Fibroblast of skin of left quadriceps (primary cell): ENCODE measurements around the gene BTNL3.
"Not testable (repeated sequence)": the region's sequence is repeated elsewhere in the genome, so short reads cannot be mapped to it uniquely, and the experiment has no call there.

Experiments
- DNase-seq, 2 experiments: peaks; one replicate each; pipeline ENCODE4 v3.0.0-alpha.2; 2013; ENCODE audit warnings: low read depth in 2 of 2

BTNL3 gene

GRCh38 chr5:180988592-180988991, at the start of gene BTNL3:
BTNL3 (plus strand) TSS chr5:180988846; CDS start chr5:180989029, 183 bp downstream.
- no peak for DNase-seq

GRCh38 chr5:180950291-180950949, 38.2 kb upstream of the BTNL3 start:
- DNase-seq = no peak

- DNase-seq = no peak
Measured at GRCh38 chr5:180959661-180960060, 29.0 kb upstream of the BTNL3 start.

- no peak for DNase-seq
Measured at GRCh38 chr5:180960209-180960608, 28.4 kb upstream of the BTNL3 start.

- DNase-seq = no peak
Measured at GRCh38 chr5:180969406-180969805, 19.2 kb upstream of the BTNL3 start.

GRCh38 chr5:180970336-180970735, 18.3 kb upstream of the BTNL3 start:
- DNase-seq = no peak

- DNase-seq = no peak
Measured at GRCh38 chr5:180970875-180971274, 17.8 kb upstream of the BTNL3 start.

- no peak for DNase-seq
Measured at GRCh38 chr5:180974612-180975315, 13.9 kb upstream of the BTNL3 start.

GRCh38 chr5:180975338-180975737, 13.3 kb upstream of the BTNL3 start:
- no peak for DNase-seq

GRCh38 chr5:180976518-180976917, 12.1 kb upstream of the BTNL3 start:
- no peak for DNase-seq

- DNase-seq = no peak
Measured at GRCh38 chr5:180977852-180978251, 10.8 kb upstream of the BTNL3 start.

GRCh38 chr5:180982008-180982741, 6.5 kb upstream of the BTNL3 start:
- no peak for DNase-seq

- DNase-seq = no peak
Measured at GRCh38 chr5:180988016-180988415, 630 bp upstream of the BTNL3 start.

GRCh38 chr5:180990086-180990881, 1.6 kb downstream of the BTNL3 start:
- no peak for DNase-seq

- no peak for DNase-seq
Measured at GRCh38 chr5:180990882-180991242, 2.2 kb downstream of the BTNL3 start.

GRCh38 chr5:181001947-181002346, 13.3 kb downstream of the BTNL3 start:
- no peak for DNase-seq

- DNase-seq = no peak
Measured at GRCh38 chr5:181005791-181006190, 17.1 kb downstream of the BTNL3 start.

GRCh38 chr5:181008136-181008535, 19.5 kb downstream of the BTNL3 start:
- DNase-seq = no peak

GRCh38 chr5:181010018-181010417, 21.4 kb downstream of the BTNL3 start:
- DNase-seq = not testable (repeated sequence)

- DNase-seq = not testable (repeated sequence)
Measured at GRCh38 chr5:181014654-181015053, 26.0 kb downstream of the BTNL3 start.

- not testable (repeated sequence) for DNase-seq
Measured at GRCh38 chr5:181017448-181017847, 28.8 kb downstream of the BTNL3 start.

- no peak for DNase-seq
Measured at GRCh38 chr5:181020688-181021087, 32.0 kb downstream of the BTNL3 start.
